DMS53 (cell line): ENCODE results near the gene PGC.

ENCODE experiments used
- DNase-seq: peaks from one replicate; lab custom pipeline; 2025; lab: John Stamatoyannopoulos, UW

Gene PGC

GRCh38 chr6:41730531-41731436, 16.4 kb downstream of the PGC start:
- no peak for DNase-seq

- DNase-seq, result no peak
Measured at GRCh38 chr6:41729624-41730023, 17.6 kb downstream of the PGC start.

- DNase-seq, result no peak
Measured at GRCh38 chr6:41728954-41729353, 18.2 kb downstream of the PGC start.

- peak; percentile 47 for DNase-seq
Measured at GRCh38 chr6:41728073-41728936, 18.9 kb downstream of the PGC start.

GRCh38 chr6:41727705-41728072, 19.5 kb downstream of the PGC start:
- DNase-seq, result no peak

GRCh38 chr6:41726876-41727275, 20.3 kb downstream of the PGC start:
- no peak for DNase-seq

GRCh38 chr6:41724586-41725501, 22.4 kb downstream of the PGC start:
- no peak for DNase-seq

GRCh38 chr6:41724228-41724580, 23.0 kb downstream of the PGC start:
- DNase-seq, result no peak

GRCh38 chr6:41723530-41724227, 23.5 kb downstream of the PGC start:
- no peak for DNase-seq

GRCh38 chr6:41722969-41723529, 24.1 kb downstream of the PGC start:
- no peak for DNase-seq

- no peak for DNase-seq
Measured at GRCh38 chr6:41721414-41721813, 25.8 kb downstream of the PGC start.

GRCh38 chr6:41720783-41721182, 26.4 kb downstream of the PGC start:
- no peak for DNase-seq

GRCh38 chr6:41720262-41720620, 27.0 kb downstream of the PGC start:
- DNase-seq, result no peak

GRCh38 chr6:41719436-41720261, 27.5 kb downstream of the PGC start:
- no peak for DNase-seq

- no peak for DNase-seq
Measured at GRCh38 chr6:41718828-41719227, 28.4 kb downstream of the PGC start.

- DNase-seq, result no peak
Measured at GRCh38 chr6:41717392-41717736, 29.8 kb downstream of the PGC start.

GRCh38 chr6:41716516-41717391, 30.4 kb downstream of the PGC start:
- no peak for DNase-seq

GRCh38 chr6:41715795-41716515, 31.2 kb downstream of the PGC start:
- DNase-seq, result no peak
